K562 (cell line): ENCODE measurements around the gene MAP3K20. TPM values are rescaled to one million over a fixed set of nuclear protein-coding genes. Genes with fewer than 3 reads are reported as not detected.

Source experiments
- ATAC-seq: fragments of 200-7000 bp; cut with Tn5 transposase; 3 replicates; pipeline ENCODE4 v1.9.1; 2020; ENCODE audit warnings: moderate library complexity
- BruUV-seq: library from RNA; stranded (reverse); fragments of 400-500 nt; replicated peaks from 2 replicates; lab custom pipeline; 2021; lab: Mats Ljungman, UMichigan
- CTCF ChIA-PET: fragments of 300-600 bp; formaldehyde crosslinking; extraction: SDS; loops from one replicate; lab custom pipeline; 2021; ENCODE audit warnings: low intra/inter-chr PET ratio; lab: Yijun Ruan, JAX
- POLR2A ChIA-PET: fragments of 300-600, 350-650 bp; sonication (Branson Sonifier 250); formaldehyde crosslinking; extraction: SDS; loops from one replicate; lab custom pipeline; 2021; ENCODE audit warnings: antibody characterized with exemption, inconsistent platforms; lab: Yijun Ruan, JAX
- DNase-seq, 4 experiments: peaks; one replicate each; pipeline versions ENCODE4 v3.0.0 to v3.0.0-alpha.2; 2011 to 2018; ENCODE audit warnings: low spot score in 3 of 4, mixed read lengths in 3 of 4; ENCODE audit errors: extremely low read depth in 1 of 4
- FAIRE-seq: peaks from 2 replicates; lab custom pipeline; 2011; peaks lifted over from hg19 to GRCh38; lab: Jason Lieb, UNC
- H2AFZ ChIP-seq: 2 replicates; pipeline ENCODE4 v1.6.0; 2011; ENCODE audit warnings: low read depth, low read length, control low read depth, inconsistent platforms
- H3K27ac ChIP-seq: fragments of 200-600 bp; 3 replicates; pipeline ENCODE4 v1.8.0; 2011; ENCODE audit warnings: low read depth, mild to moderate bottlenecking, control low read depth, inconsistent platforms, low read length, moderate library complexity, mixed read lengths; ENCODE audit errors: extremely low read depth
- H3K27me3 ChIP-seq, 2 experiments: fragments of 300-600 bp in 1 of 2; 2 replicates in 1 of 2; 3 replicates in 1 of 2; pipeline versions ENCODE4 v1.6.0 to v1.8.0; 2011; ENCODE audit warnings: inconsistent platforms in 2 of 2, low read length in 2 of 2, mild to moderate bottlenecking in 1 of 2, mixed read lengths in 1 of 2, moderate library complexity in 1 of 2; ENCODE audit not compliant: control insufficient read depth in 2 of 2, insufficient read depth in 2 of 2
- H3K36me3 ChIP-seq: fragments of 300-600 bp; 3 replicates; pipeline ENCODE4 v1.8.0; 2011; ENCODE audit warnings: mild to moderate bottlenecking, low read length, inconsistent platforms; ENCODE audit not compliant: control insufficient read depth, insufficient read depth
- H3K4me1 ChIP-seq, 2 experiments: fragments of 200-600 bp in 1 of 2; replicated peaks in 1 of 2; 2 replicates in 1 of 2; 3 replicates in 1 of 2; pipeline versions ENCODE4 v1.5.1 to v1.8.0; 2011; ENCODE audit warnings: inconsistent platforms in 2 of 2, low read length in 2 of 2, mild to moderate bottlenecking in 1 of 2, mixed read lengths in 1 of 2, moderate library complexity in 1 of 2; ENCODE audit not compliant: control insufficient read depth in 2 of 2, insufficient read depth in 2 of 2
- H3K4me2 ChIP-seq: 2 replicates; pipeline ENCODE4 v1.6.1; 2011; ENCODE audit warnings: low read length, control low read depth, inconsistent platforms, mixed read lengths; ENCODE audit not compliant: insufficient read depth
- H3K4me3 ChIP-seq: fragments of 200-600 bp; sonication (generic), shearing (Covaris generic); 2 replicates; pipeline ENCODE4 v1.5.1; 2016; ENCODE audit warnings: control low read depth, inconsistent platforms
- H3K79me2 ChIP-seq: fragments of 200-600 bp; 3 replicates; pipeline ENCODE4 v1.8.0; 2011; ENCODE audit warnings: low read length, inconsistent platforms; ENCODE audit not compliant: control insufficient read depth, insufficient read depth
- H3K9ac ChIP-seq, 2 experiments: 2 replicates each; pipeline versions ENCODE4 v1.6.0 to v1.6.1; 2011; ENCODE audit warnings: low read depth in 2 of 2, low read length in 2 of 2, control low read depth in 1 of 2, inconsistent platforms in 1 of 2, mild to moderate bottlenecking in 1 of 2, mixed read lengths in 1 of 2; ENCODE audit not compliant: insufficient read depth in 1 of 2
- H3K9me1 ChIP-seq: one replicate; pipeline ENCODE4 v1.6.0; 2011; ENCODE audit warnings: inconsistent platforms, mild to moderate bottlenecking, low read length, moderate library complexity; ENCODE audit not compliant: control insufficient read depth, insufficient read depth
- H3K9me3 ChIP-seq: replicated peaks from 2 replicates; pipeline ENCODE4 v1.5.1; 2011; ENCODE audit warnings: low read depth, low read length, inconsistent platforms; ENCODE audit not compliant: control insufficient read depth, insufficient read depth
- H4K20me1 ChIP-seq: replicated peaks from 2 replicates; pipeline ENCODE4 v1.6.1; 2011; ENCODE audit warnings: low read length, inconsistent platforms, mixed read lengths; ENCODE audit not compliant: control insufficient read depth, insufficient read depth
- AFF1 ChIP-seq, 2 experiments: fragments of 450-650 bp; IDR thresholded peaks; 2 replicates each; pipeline ENCODE4 v1.6.1; 2018; ENCODE audit warnings: mild to moderate bottlenecking in 2 of 2, low read depth in 1 of 2; ENCODE audit not compliant: partially characterized antibody in 2 of 2
- CLOCK ChIP-seq: fragments of 250-450 bp; sonication (Bioruptor Pico); IDR thresholded peaks from 2 replicates; pipeline ENCODE4 v1.4.0; 2020; ENCODE audit warnings: mild to moderate bottlenecking, moderate library complexity, borderline replicate concordance
- HSF4 ChIP-seq: fragments of 250-450 bp; sonication (Bioruptor Pico); IDR thresholded peaks from 2 replicates; pipeline ENCODE4 v2.1.2; 2022; ENCODE audit warnings: mild to moderate bottlenecking, moderate library complexity, borderline replicate concordance
- IRF1 ChIP-seq: sonication (generic); formaldehyde crosslinking; IDR thresholded peaks from 2 replicates; pipeline ENCODE4 v1.8.0; 2022; ENCODE audit warnings: missing genetic modification reagents, mild to moderate bottlenecking, borderline replicate concordance
- KLF10 ChIP-seq: fragments of 250-450 bp; sonication (Bioruptor Pico); IDR thresholded peaks from 2 replicates; pipeline ENCODE4 v1.6.1; 2021; ENCODE audit warnings: matching md5 sums
- MBD2 ChIP-seq: sonication (generic); IDR thresholded peaks from 2 replicates; pipeline ENCODE4 v1.6.1; 2016; ENCODE audit warnings: low read depth, borderline replicate concordance
- MTF1 ChIP-seq: fragments of 250-450 bp; sonication (Bioruptor Pico); IDR thresholded peaks from 2 replicates; pipeline ENCODE4 v1.9.0; 2021; ENCODE audit warnings: moderate library complexity, mild to moderate bottlenecking, inconsistent platforms, borderline replicate concordance
- NUFIP1 ChIP-seq: fragments of 450-650 bp; IDR thresholded peaks from 2 replicates; pipeline ENCODE4 v1.6.1; 2018; ENCODE audit not compliant: partially characterized antibody
- SRSF7 ChIP-seq: fragments of 200-400 bp; formaldehyde crosslinking; optimal IDR thresholded peaks from 2 replicates; pipeline ENCODE3; 2017; ENCODE audit warnings: mild to moderate bottlenecking, low read depth, low read length
- TCF7 ChIP-seq: sonication (generic); IDR thresholded peaks from 2 replicates; pipeline ENCODE4 v1.6.1; 2016; ENCODE audit warnings: antibody characterized with exemption, borderline replicate concordance
- ZNF146 ChIP-seq: IDR thresholded peaks from one replicate; pipeline ENCODE4 v1.6.1; 2018; ENCODE audit warnings: missing compliant biosample characterization; ENCODE audit not compliant: unreplicated experiment
- ZNF277 ChIP-seq: fragments of 250-450 bp; sonication (Bioruptor Pico); IDR thresholded peaks from 2 replicates; pipeline ENCODE4 v1.8.0; 2022; ENCODE audit warnings: inconsistent platforms, mild to moderate bottlenecking, moderate library complexity, borderline replicate concordance
- WGBS: fragments of 100-300 bp; shearing (Covaris generic); methylation state at CpG from one replicate; pipeline ENCODE4 v1.1.6; 2016; ENCODE audit warnings: low coverage, mixed read lengths; ENCODE audit not compliant: insufficient coverage; ENCODE audit errors: missing lambda C conversion rate; 5-methylcytosine and 5-hydroxymethylcytosine counted together
- in situ Hi-C: fragments of 300-500 bp; cut with MboI; formaldehyde crosslinking; loops from 4 replicates; pipeline ENCODE4 v1.15.0; 2018; ENCODE audit warnings: inconsistent platforms, mixed read lengths
- intact Hi-C: fragments of 100-400 bp; cut with micrococcal nuclease; formaldehyde crosslinking; loops from 2 replicates; pipeline ENCODE4 v1.14.2; 2022
- polyA plus RNA-seq, 8 experiments: library from polyadenylated mRNA; depleted of rRNA in 4 of 8; stranded (reverse) in 5 of 8; unstranded in 3 of 8; fragments of >200 nt; fragmentation: Nextera tagmentation in 2 of 8; fragmentation: Illumina TruSeq in 1 of 8; extraction: Ambion mirVana in 2 of 8; extraction: Trizol in 1 of 8; gene quantifications; 2 replicates each; pipeline versions ENCODE4 v1.2.1 to v1.2.3, GENCODE V29; 2011 to 2014; ENCODE audit warnings: inconsistent platforms in 1 of 8, missing spikeins in 1 of 8
- total RNA-seq, 7 experiments: library from RNA; depleted of rRNA in 6 of 7; stranded (reverse); fragments of >200 nt in 6 of 7; fragmentation: Illumina TruSeq in 2 of 7; extraction: Trizol in 2 of 7; gene quantifications; 2 replicates each; pipeline versions ENCODE4 v1.2.1 to v1.2.3, GENCODE V29; 2011 to 2021; ENCODE audit warnings: low replicate concordance in 1 of 7

The MAP3K20 gene
- total and polyA plus RNA-seq, 9 of the 15 experiments (the other 6 are each of a cell fraction or from before 2014, with no cell fraction given) = 9.8 to 34.2 (median 27.3) TPM

GRCh38 chr2:173099804-173100203 is 24.2 kb downstream of the MAP3K20 start (continued):
- TF ChIP-seq CLOCK (CRISPR knock-in tag) (no peak), KLF10 (CRISPR knock-in tag) (no peak)

- Histone ChIP-seq H3K4me1 (no peaks in the 10 kb centered on the region; a peak in 1 of 5 replicates), H3K36me3 (peaks cover 24% of the 10 kb centered on the region), H3K9me1 (no peaks in the 10 kb centered on the region), H3K4me2 (no peak overlapping the region), H3K79me2 (0 out of 3 replicates have a peak, but pooled peaks cover 4% of the 10 kb centered on the region), H3K9me3 (no peaks in the 10 kb centered on the region), H3K27me3 (no peaks in the 10 kb centered on the region), H3K9ac (no peak overlapping the region), H3K27ac (no peak overlapping the region), H3K4me3 (no peak overlapping the region), H2AFZ (no peak overlapping the region), H4K20me1 (no peaks in the 10 kb centered on the region)
- no peak for ATAC-seq
- FAIRE-seq = no peak
- intact Hi-C loops (no loop called here), in situ Hi-C loops (no loop called here)
- DNase-seq = no peak
- BruUV-seq = no TSS peak
- WGBS = 75% methylated on average over 3 of the region's 3 CpGs
- ChIA-PET CTCF (no interaction called here), POLR2A (interaction anchor here (1.2 kb wide), 1 partner anchor 10 kb away, joined by 3 read pairs; no protein-coding TSS in a partner anchor)
- TF ChIP-seq MBD2 = no peak
- no peak for TF ChIP-seq MTF1 (CRISPR knock-in tag)
- TF ChIP-seq NUFIP1 = no peak
- no peak for TF ChIP-seq TCF7
- TF ChIP-seq IRF1 (CRISPR knock-in tag) = no peak
- no peak for TF ChIP-seq ZNF277
- TF ChIP-seq AFF1 (IDR thresholded peaks at IDR 0.05; ENCODE audit: low read depth in 1 of 2, partially characterized antibody in 2 of 2) = no peak
- TF ChIP-seq HSF4 = no peak
- no peak for TF ChIP-seq SRSF7
- no peak for TF ChIP-seq ZNF146 (CRISPR knock-in tag)
These were observed 26.0 kb downstream of the MAP3K20 start for GRCh38 chr2:173101687-173102086.
